Epithelial cell of esophagus (primary cell): ENCODE data around the gene CADM1.

Source experiments
- DNase-seq: peaks from one replicate; pipeline ENCODE4 v3.0.0; 2010; ENCODE audit warnings: low read depth
- H3K4me3 ChIP-seq: 2 replicates; pipeline ENCODE4 v1.5.1; 2011; ENCODE audit warnings: mild to moderate bottlenecking, low read length, control low read depth
- CTCF ChIP-seq: IDR thresholded peaks from 2 replicates; pipeline ENCODE4 v1.5.1; 2011; ENCODE audit warnings: low read depth, mild to moderate bottlenecking, low read length, control low read depth, inconsistent platforms; ENCODE audit not compliant: insufficient read depth; ENCODE audit errors: missing control alignments

The CADM1 gene

GRCh38 chr11:115167456-115167855, 336.8 kb downstream of the CADM1 start:
- TF ChIP-seq CTCF = no peak
- H3K4me3 ChIP-seq = no peak overlapping the region
- no peak for DNase-seq

- H3K4me3 ChIP-seq = no peak overlapping the region
- peak; percentile 10 for DNase-seq
- TF ChIP-seq CTCF = no peak
Measured at GRCh38 chr11:115166820-115167219, 337.4 kb downstream of the CADM1 start.

GRCh38 chr11:115164774-115165173, 339.4 kb downstream of the CADM1 start:
- no peak overlapping the region for H3K4me3 ChIP-seq
- TF ChIP-seq CTCF = no peak
- no peak for DNase-seq

GRCh38 chr11:115162919-115163318, 341.3 kb downstream of the CADM1 start:
- TF ChIP-seq CTCF = no peak
- peak; percentile 48 for DNase-seq
- no peak overlapping the region for H3K4me3 ChIP-seq

GRCh38 chr11:115161876-115162275, 342.3 kb downstream of the CADM1 start:
- DNase-seq = no peak
- TF ChIP-seq CTCF = no peak
- no peak overlapping the region for H3K4me3 ChIP-seq

GRCh38 chr11:115159207-115159606, 345.0 kb downstream of the CADM1 start:
- no peak for TF ChIP-seq CTCF
- no peak for DNase-seq
- H3K4me3 ChIP-seq = no peak overlapping the region

- H3K4me3 ChIP-seq = no peak overlapping the region
- DNase-seq = no peak
- TF ChIP-seq CTCF = no peak
Measured at GRCh38 chr11:115158053-115158452, 346.2 kb downstream of the CADM1 start.
